ENCODE results near the gene RASSF5. TPM values are rescaled to one million over a fixed set of nuclear protein-coding genes. Genes with fewer than 3 reads are reported as not detected.

The RASSF5 gene
- total and polyA plus RNA-seq, 2 of the 13 experiments (the other 11 are each of a cell fraction or from before 2014, with no cell fraction given), result 0.18 to 0.40 TPM

DNA sequence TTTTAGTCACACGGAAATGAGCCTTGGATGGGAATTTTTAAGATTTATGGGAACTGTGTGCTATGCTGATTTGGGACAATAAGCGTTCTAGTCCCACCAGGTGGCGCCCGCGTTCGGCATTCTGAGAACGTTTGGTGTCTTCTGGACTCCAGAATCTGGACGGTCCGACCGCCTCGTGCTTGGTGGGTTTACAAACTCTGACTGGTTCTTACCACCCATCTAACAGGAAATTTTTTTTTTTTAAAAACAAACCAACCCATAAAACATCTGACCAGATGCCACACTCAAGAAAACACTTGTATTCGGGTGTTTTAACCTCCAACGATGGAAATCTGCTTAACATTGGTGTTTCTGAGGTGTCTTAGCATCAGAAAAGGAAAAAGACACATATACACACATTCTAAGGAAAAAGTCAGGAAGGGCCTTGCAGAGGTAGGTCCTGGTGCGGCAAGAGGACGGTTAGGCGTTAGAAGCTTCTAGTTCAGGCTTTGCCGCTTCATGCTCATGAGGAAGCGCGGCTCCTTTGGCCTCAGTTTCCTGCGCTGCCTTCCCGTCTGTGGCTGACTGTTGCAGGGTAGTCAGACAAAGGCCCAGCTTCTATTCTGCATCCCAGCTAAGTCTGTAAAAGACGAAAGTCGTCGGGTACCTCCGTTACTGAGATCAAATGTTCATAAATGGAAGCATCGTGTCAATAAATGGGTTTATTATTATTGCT is 127.2 kb downstream of the RASSF5 start:
- FAIRE-seq (peak; percentile 71), DNase-seq (ENCODE audit: low spot score) (peak; percentile 81), ATAC-seq (peak; percentile 45)
- CTCF ChIA-PET (ENCODE audit: low intra/inter-chr PET ratio, low total read pairs), result interaction anchor here (0.9 to 3.2 kb wide), 4 partner anchors 24 to 278 kb away, joined by 3 to 33 read pairs (median 4); no protein-coding TSS in a partner anchor
- H3K4me2 ChIP-seq (ENCODE audit: low read depth, low read length), result peak overlapping the region; percentile 87
- no peaks in the 10 kb centered on the region for H4K20me1 ChIP-seq (ENCODE audit: insufficient read depth, low read length)
- H3K79me2 ChIP-seq (ENCODE audit: insufficient read depth, low read length), result no peaks in the 10 kb centered on the region
- TSS peak; percentile 94 for BruUV-seq (replicated peaks)
- peak overlapping the region; percentile 61 for H3K9ac ChIP-seq (ENCODE audit: insufficient read depth, low read depth, low read length)
- H3K27me3 ChIP-seq (ENCODE audit: control insufficient read depth in 1 of 2, insufficient read depth in 2 of 2, low read length in 2 of 2), result peaks cover 0 to 8% of the 10 kb centered on the region in 2 experiments; a peak in 3 of 5 replicates
- H3K4me3 ChIP-seq (replicated peaks in 1 of 3; ENCODE audit: insufficient read depth in 1 of 3, low read depth in 2 of 3, low read length in 3 of 3), result peak overlapping the region; percentile 68 to 83 (median 81); a peak in 4 of 6 replicates
- no peak overlapping the region for H3K27ac ChIP-seq (ENCODE audit: extremely low read length, insufficient read depth, low read length)
- intact Hi-C loops (cut with micrococcal nuclease; ENCODE audit: unreplicated experiment), result loop anchor here (1.0 to 5.0 kb wide), 5 partner anchors 22 to 348 kb away; partner anchors contain the start of gene EIF2D
- H3K4me1 ChIP-seq (ENCODE audit: insufficient read depth, low read length), result peaks cover 26% of the 10 kb centered on the region
- WGBS (ENCODE audit: low lambda C conversion rate), result 41% methylated on average over 22 of the region's 26 CpGs
- in situ Hi-C loops (cut with HindIII; ENCODE audit: extremely low pct_ligation_motif_present, low pct_unique_long_range_greater_than_20kb), result loop anchor here (5.0 to 25.0 kb wide), 2 partner anchors 33 to 278 kb away; partner anchors contain the start of gene FCMR
- no peaks in the 10 kb centered on the region for H3K9me3 ChIP-seq (ENCODE audit: low read length)
- no peaks in the 10 kb centered on the region for H3K36me3 ChIP-seq (replicated peaks in 1 of 2; ENCODE audit: control insufficient read depth in 1 of 2, insufficient read depth in 2 of 2, low read length in 2 of 2)
- peak overlapping the region; percentile 81 for H2AFZ ChIP-seq (ENCODE audit: low read length)
- POLR2A ChIA-PET, result interaction anchor here (1.0 to 1.9 kb wide), 7 partner anchors 15 to 57 kb away, joined by 3 to 19 read pairs (median 6); partner anchors contain the start of gene EIF2D
- TF ChIP-seq ZNF383 (CRISPR knock-in tag; IDR thresholded peaks at IDR 0.05; ENCODE audit: borderline replicate concordance), result no peak
- TF ChIP-seq MIXL1 (CRISPR knock-in tag; IDR thresholded peaks at IDR 0.05), result no peak
- no peak for TF ChIP-seq PHF5A (CRISPR knock-in tag; IDR thresholded peaks at IDR 0.05; ENCODE audit: low read depth, unreplicated experiment)
- TF ChIP-seq HOXA9 (CRISPR knock-in tag; IDR thresholded peaks at IDR 0.05; ENCODE audit: borderline replicate concordance), result no peak
- TF ChIP-seq DMAP1 (CRISPR knock-in tag; IDR thresholded peaks at IDR 0.05), result peak; percentile 41; the same call in 1 of the 2 replicates
- no peak for TF ChIP-seq ZSCAN29 (CRISPR knock-in tag; conservative IDR thresholded peaks at IDR 0.05)
- no peak for TF ChIP-seq ZNF367 (CRISPR knock-in tag; IDR thresholded peaks at IDR 0.05; ENCODE audit: borderline replicate concordance)
- no peak for TF ChIP-seq SALL2 (CRISPR knock-in tag; IDR thresholded peaks at IDR 0.05)
- no peak for TF ChIP-seq ZNF207 (IDR thresholded peaks at IDR 0.05; ENCODE audit: borderline replicate concordance)
- TF ChIP-seq, protein P1, sequence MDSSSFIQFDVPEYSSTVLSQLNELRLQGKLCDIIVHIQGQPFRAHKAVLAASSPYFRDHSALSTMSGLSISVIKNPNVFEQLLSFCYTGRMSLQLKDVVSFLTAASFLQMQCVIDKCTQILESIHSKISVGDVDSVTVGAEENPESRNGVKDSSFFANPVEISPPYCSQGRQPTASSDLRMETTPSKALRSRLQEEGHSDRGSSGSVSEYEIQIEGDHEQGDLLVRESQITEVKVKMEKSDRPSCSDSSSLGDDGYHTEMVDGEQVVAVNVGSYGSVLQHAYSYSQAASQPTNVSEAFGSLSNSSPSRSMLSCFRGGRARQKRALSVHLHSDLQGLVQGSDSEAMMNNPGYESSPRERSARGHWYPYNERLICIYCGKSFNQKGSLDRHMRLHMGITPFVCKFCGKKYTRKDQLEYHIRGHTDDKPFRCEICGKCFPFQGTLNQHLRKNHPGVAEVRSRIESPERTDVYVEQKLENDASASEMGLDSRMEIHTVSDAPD (CRISPR knock-in tag; IDR thresholded peaks at IDR 0.05), result no peak
- TF ChIP-seq HOXA7 (CRISPR knock-in tag; IDR thresholded peaks at IDR 0.05), result no peak
- TF ChIP-seq, protein P2, sequence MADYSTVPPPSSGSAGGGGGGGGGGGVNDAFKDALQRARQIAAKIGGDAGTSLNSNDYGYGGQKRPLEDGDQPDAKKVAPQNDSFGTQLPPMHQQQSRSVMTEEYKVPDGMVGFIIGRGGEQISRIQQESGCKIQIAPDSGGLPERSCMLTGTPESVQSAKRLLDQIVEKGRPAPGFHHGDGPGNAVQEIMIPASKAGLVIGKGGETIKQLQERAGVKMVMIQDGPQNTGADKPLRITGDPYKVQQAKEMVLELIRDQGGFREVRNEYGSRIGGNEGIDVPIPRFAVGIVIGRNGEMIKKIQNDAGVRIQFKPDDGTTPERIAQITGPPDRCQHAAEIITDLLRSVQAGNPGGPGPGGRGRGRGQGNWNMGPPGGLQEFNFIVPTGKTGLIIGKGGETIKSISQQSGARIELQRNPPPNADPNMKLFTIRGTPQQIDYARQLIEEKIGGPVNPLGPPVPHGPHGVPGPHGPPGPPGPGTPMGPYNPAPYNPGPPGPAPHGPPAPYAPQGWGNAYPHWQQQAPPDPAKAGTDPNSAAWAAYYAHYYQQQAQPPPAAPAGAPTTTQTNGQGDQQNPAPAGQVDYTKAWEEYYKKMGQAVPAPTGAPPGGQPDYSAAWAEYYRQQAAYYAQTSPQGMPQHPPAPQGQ (CRISPR knock-in tag; IDR thresholded peaks at IDR 0.05; ENCODE audit: borderline replicate concordance), result no peak
- TF ChIP-seq, protein P3, sequence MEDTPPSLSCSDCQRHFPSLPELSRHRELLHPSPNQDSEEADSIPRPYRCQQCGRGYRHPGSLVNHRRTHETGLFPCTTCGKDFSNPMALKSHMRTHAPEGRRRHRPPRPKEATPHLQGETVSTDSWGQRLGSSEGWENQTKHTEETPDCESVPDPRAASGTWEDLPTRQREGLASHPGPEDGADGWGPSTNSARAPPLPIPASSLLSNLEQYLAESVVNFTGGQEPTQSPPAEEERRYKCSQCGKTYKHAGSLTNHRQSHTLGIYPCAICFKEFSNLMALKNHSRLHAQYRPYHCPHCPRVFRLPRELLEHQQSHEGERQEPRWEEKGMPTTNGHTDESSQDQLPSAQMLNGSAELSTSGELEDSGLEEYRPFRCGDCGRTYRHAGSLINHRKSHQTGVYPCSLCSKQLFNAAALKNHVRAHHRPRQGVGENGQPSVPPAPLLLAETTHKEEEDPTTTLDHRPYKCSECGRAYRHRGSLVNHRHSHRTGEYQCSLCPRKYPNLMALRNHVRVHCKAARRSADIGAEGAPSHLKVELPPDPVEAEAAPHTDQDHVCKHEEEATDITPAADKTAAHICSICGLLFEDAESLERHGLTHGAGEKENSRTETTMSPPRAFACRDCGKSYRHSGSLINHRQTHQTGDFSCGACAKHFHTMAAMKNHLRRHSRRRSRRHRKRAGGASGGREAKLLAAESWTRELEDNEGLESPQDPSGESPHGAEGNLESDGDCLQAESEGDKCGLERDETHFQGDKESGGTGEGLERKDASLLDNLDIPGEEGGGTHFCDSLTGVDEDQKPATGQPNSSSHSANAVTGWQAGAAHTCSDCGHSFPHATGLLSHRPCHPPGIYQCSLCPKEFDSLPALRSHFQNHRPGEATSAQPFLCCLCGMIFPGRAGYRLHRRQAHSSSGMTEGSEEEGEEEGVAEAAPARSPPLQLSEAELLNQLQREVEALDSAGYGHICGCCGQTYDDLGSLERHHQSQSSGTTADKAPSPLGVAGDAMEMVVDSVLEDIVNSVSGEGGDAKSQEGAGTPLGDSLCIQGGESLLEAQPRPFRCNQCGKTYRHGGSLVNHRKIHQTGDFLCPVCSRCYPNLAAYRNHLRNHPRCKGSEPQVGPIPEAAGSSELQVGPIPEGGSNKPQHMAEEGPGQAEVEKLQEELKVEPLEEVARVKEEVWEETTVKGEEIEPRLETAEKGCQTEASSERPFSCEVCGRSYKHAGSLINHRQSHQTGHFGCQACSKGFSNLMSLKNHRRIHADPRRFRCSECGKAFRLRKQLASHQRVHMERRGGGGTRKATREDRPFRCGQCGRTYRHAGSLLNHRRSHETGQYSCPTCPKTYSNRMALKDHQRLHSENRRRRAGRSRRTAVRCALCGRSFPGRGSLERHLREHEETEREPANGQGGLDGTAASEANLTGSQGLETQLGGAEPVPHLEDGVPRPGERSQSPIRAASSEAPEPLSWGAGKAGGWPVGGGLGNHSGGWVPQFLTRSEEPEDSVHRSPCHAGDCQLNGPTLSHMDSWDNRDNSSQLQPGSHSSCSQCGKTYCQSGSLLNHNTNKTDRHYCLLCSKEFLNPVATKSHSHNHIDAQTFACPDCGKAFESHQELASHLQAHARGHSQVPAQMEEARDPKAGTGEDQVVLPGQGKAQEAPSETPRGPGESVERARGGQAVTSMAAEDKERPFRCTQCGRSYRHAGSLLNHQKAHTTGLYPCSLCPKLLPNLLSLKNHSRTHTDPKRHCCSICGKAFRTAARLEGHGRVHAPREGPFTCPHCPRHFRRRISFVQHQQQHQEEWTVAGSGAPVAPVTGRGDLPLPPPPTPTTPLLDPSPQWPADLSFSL (CRISPR knock-in tag; IDR thresholded peaks at IDR 0.05), result no peak
